ENCODE results near the gene PRSS8.
"Not testable (repeated sequence)": the region's sequence is repeated elsewhere in the genome, so short reads cannot be mapped to it uniquely, and the experiment has no call there.

Gene PRSS8

GRCh38 chr16:31142109-31143010, 6.8 kb upstream of the PRSS8 start:
- Histone ChIP-seq H3K4ac (ENCODE audit: low read depth in 1 of 2, low read length in 2 of 2) (peak overlapping the region; percentile 64 to 87), H2AK5ac (ENCODE audit: low read length, severe bottlenecking) (no peak overlapping the region), H3K4me1 (ENCODE audit: control insufficient read depth, insufficient read depth, low read depth, low read length) (peaks cover 29% of the 10 kb centered on the region), H3K4me3 (ENCODE audit: insufficient read depth in 1 of 2, low read depth in 1 of 2, low read length in 2 of 2) (peak overlapping the region; percentile 59 to 75), H2AFZ (ENCODE audit: low read depth, low read length) (peak overlapping the region; percentile 99), H3K9ac (ENCODE audit: low read length) (peak overlapping the region; percentile 83), H2BK15ac (ENCODE audit: low read depth, poor library complexity, severe bottlenecking) (peak overlapping the region; percentile 92), H3K27ac (ENCODE audit: low read length, poor library complexity, severe bottlenecking) (peak overlapping the region; percentile 66), H4K8ac (ENCODE audit: low read length) (peak overlapping the region; percentile 88), H2BK5ac (ENCODE audit: low read depth, low read length, poor library complexity, severe bottlenecking) (no peak overlapping the region), H3K79me1 (replicated peaks; ENCODE audit: low read length, poor library complexity, severe bottlenecking) (no peaks in the 10 kb centered on the region), H2BK120ac (ENCODE audit: low read depth, low read length) (peak overlapping the region; percentile 87), H3K23ac (ENCODE audit: low read length in 2 of 2) (peak overlapping the region in 1 of 2 experiments; percentile 79), H4K91ac (ENCODE audit: low read length) (peak overlapping the region; percentile 45), H3K18ac (ENCODE audit: low read depth in 1 of 2, low read length in 2 of 2) (peak overlapping the region; percentile 80 to 94), H3K9me3 (ENCODE audit: control insufficient read depth, low read length) (no peaks in the 10 kb centered on the region), H3K4me2 (ENCODE audit: low read length, poor library complexity, severe bottlenecking) (peak overlapping the region; percentile 92), H2BK12ac (ENCODE audit: low read length in 2 of 2) (peak overlapping the region in 1 of 2 experiments; percentile 12), H3K14ac (ENCODE audit: low read length in 2 of 2) (peak overlapping the region in 1 of 2 experiments; percentile 83), H3K36me3 (ENCODE audit: control insufficient read depth in 1 of 2, insufficient read depth in 2 of 2, low read depth in 1 of 2, low read length in 2 of 2) (no peaks in the 10 kb centered on the region), H3K27me3 (ENCODE audit: control insufficient read depth in 1 of 2, insufficient read depth in 1 of 2, low read length in 2 of 2) (peaks cover 18 to 21% of the 10 kb centered on the region in 2 experiments)
- WGBS = 4% methylated on average over 73 of the region's 89 CpGs
- DNase-seq = peak; percentile 98

GRCh38 chr16:31141489-31142108, 6.1 kb upstream of the PRSS8 start:
- H3K27ac ChIP-seq (ENCODE audit: low read length, poor library complexity, severe bottlenecking) = peak overlapping the region; percentile 66
- peak overlapping the region; percentile 88 for H2BK15ac ChIP-seq (ENCODE audit: low read depth, poor library complexity, severe bottlenecking)
- H3K9me3 ChIP-seq (ENCODE audit: control insufficient read depth, low read length) = no peaks in the 10 kb centered on the region
- H3K23ac ChIP-seq (ENCODE audit: low read length in 2 of 2) = no peak overlapping the region
- H3K4me3 ChIP-seq (ENCODE audit: insufficient read depth in 1 of 2, low read depth in 1 of 2, low read length in 2 of 2) = peak overlapping the region in 1 of 2 experiments; percentile 75
- peak overlapping the region; percentile 41 for H3K4me2 ChIP-seq (ENCODE audit: low read length, poor library complexity, severe bottlenecking)
- H3K18ac ChIP-seq (ENCODE audit: low read depth in 1 of 2, low read length in 2 of 2) = peak overlapping the region; percentile 59 to 80
- peak overlapping the region in 1 of 2 experiments; percentile 2 for H3K14ac ChIP-seq (ENCODE audit: low read length in 2 of 2)
- no peaks in the 10 kb centered on the region for H3K79me1 ChIP-seq (replicated peaks; ENCODE audit: low read length, poor library complexity, severe bottlenecking)
- H3K36me3 ChIP-seq (ENCODE audit: control insufficient read depth in 1 of 2, insufficient read depth in 2 of 2, low read depth in 1 of 2, low read length in 2 of 2) = no peaks in the 10 kb centered on the region
- H2BK12ac ChIP-seq (ENCODE audit: low read length in 2 of 2) = peak overlapping the region; percentile 44 to 75
- H4K8ac ChIP-seq (ENCODE audit: low read length) = peak overlapping the region; percentile 87
- H2AK5ac ChIP-seq (ENCODE audit: low read length, severe bottlenecking) = peak overlapping the region; percentile 8
- H3K4ac ChIP-seq (ENCODE audit: low read depth in 1 of 2, low read length in 2 of 2) = peak overlapping the region; percentile 3 to 60
- H2AFZ ChIP-seq (ENCODE audit: low read depth, low read length) = peak overlapping the region; percentile 54
- peaks cover 10 to 13% of the 10 kb centered on the region in 2 experiments for H3K27me3 ChIP-seq (ENCODE audit: control insufficient read depth in 1 of 2, insufficient read depth in 1 of 2, low read length in 2 of 2)
- peak overlapping the region; percentile 83 for H3K9ac ChIP-seq (ENCODE audit: low read length)
- H2BK120ac ChIP-seq (ENCODE audit: low read depth, low read length) = peak overlapping the region; percentile 9
- peak; percentile 89 for DNase-seq
- peak overlapping the region; percentile 87 for H4K91ac ChIP-seq (ENCODE audit: low read length)
- WGBS = 49% methylated on average over 10 of the region's 10 CpGs
- peaks cover 29% of the 10 kb centered on the region for H3K4me1 ChIP-seq (ENCODE audit: control insufficient read depth, insufficient read depth, low read depth, low read length)
- H2BK5ac ChIP-seq (ENCODE audit: low read depth, low read length, poor library complexity, severe bottlenecking) = no peak overlapping the region

GRCh38 chr16:31141071-31141469, 5.5 kb upstream of the PRSS8 start:
- H3K18ac ChIP-seq (ENCODE audit: low read depth in 1 of 2, low read length in 2 of 2); H3K14ac ChIP-seq (ENCODE audit: low read length in 2 of 2); H3K9me3 ChIP-seq (ENCODE audit: control insufficient read depth, low read length); H3K79me1 ChIP-seq (replicated peaks; ENCODE audit: low read length, poor library complexity, severe bottlenecking); H3K36me3 ChIP-seq (ENCODE audit: control insufficient read depth in 1 of 2, insufficient read depth in 2 of 2, low read depth in 1 of 2, low read length in 2 of 2); H2BK120ac ChIP-seq (ENCODE audit: low read depth, low read length); H3K23ac ChIP-seq (ENCODE audit: low read length in 2 of 2); H2BK5ac ChIP-seq (ENCODE audit: low read depth, low read length, poor library complexity, severe bottlenecking); H3K27me3 ChIP-seq (ENCODE audit: control insufficient read depth in 1 of 2, insufficient read depth in 1 of 2, low read length in 2 of 2); H4K8ac ChIP-seq (ENCODE audit: low read length); H3K27ac ChIP-seq (ENCODE audit: low read length, poor library complexity, severe bottlenecking); H3K4me2 ChIP-seq (ENCODE audit: low read length, poor library complexity, severe bottlenecking); H2AFZ ChIP-seq (ENCODE audit: low read depth, low read length); DNase-seq: not testable (repeated sequence)
- 98% methylated on average over 9 of the region's 9 CpGs for WGBS
- peaks cover 29% of the 10 kb centered on the region for H3K4me1 ChIP-seq (ENCODE audit: control insufficient read depth, insufficient read depth, low read depth, low read length)
- peak overlapping the region; percentile 87 for H4K91ac ChIP-seq (ENCODE audit: low read length)
- H2AK5ac ChIP-seq (ENCODE audit: low read length, severe bottlenecking) = peak overlapping the region; percentile 8
- peak overlapping the region in 1 of 2 experiments; percentile 75 for H3K4me3 ChIP-seq (ENCODE audit: insufficient read depth in 1 of 2, low read depth in 1 of 2, low read length in 2 of 2)
- peak overlapping the region in 1 of 2 experiments; percentile 3 for H3K4ac ChIP-seq (ENCODE audit: low read depth in 1 of 2, low read length in 2 of 2)
- H3K9ac ChIP-seq (ENCODE audit: low read length) = peak overlapping the region; percentile 83
- peak overlapping the region; percentile 44 to 75 for H2BK12ac ChIP-seq (ENCODE audit: low read length in 2 of 2)
- peak overlapping the region; percentile 4 for H2BK15ac ChIP-seq (ENCODE audit: low read depth, poor library complexity, severe bottlenecking)
